CD14-positive monocyte (primary cell): ENCODE results near the gene COL2A1. TPM values are rescaled to one million over a fixed set of nuclear protein-coding genes. Genes with fewer than 3 reads are reported as not detected.

ENCODE experiments used
- DNase-seq, 3 donors: peaks; one replicate each; pipeline ENCODE4 v3.0.0-alpha.2; 2011 to 2022
- H2AFZ ChIP-seq: 2 replicates; pipeline ENCODE4 v1.6.0; 2012; ENCODE audit warnings: mild to moderate bottlenecking, low read depth, low read length, inconsistent platforms; ENCODE audit not compliant: insufficient read depth, poor library complexity, severe bottlenecking
- H3K27ac ChIP-seq, 2 donors: 1 replicate in 1 of 2; 2 replicates in 1 of 2; pipeline ENCODE4 v1.5.1; 2012 to 2013; ENCODE audit warnings: low read length in 2 of 2, control low read depth in 1 of 2, inconsistent platforms in 1 of 2, low read depth in 1 of 2, mild to moderate bottlenecking in 1 of 2
- H3K27me3 ChIP-seq, 2 donors: one replicate each; pipeline versions ENCODE4 v1.6.0 to v1.6.1; 2011 to 2013; ENCODE audit warnings: low read length in 2 of 2; ENCODE audit not compliant: control insufficient read depth in 2 of 2, insufficient read depth in 2 of 2
- H3K36me3 ChIP-seq, 2 donors: replicated peaks in 1 of 2; 1 replicate in 1 of 2; 2 replicates in 1 of 2; pipeline versions ENCODE4 v1.5.1 to v1.6.1; 2012 to 2013; ENCODE audit warnings: low read length in 2 of 2, control low read depth in 1 of 2, inconsistent platforms in 1 of 2, mild to moderate bottlenecking in 1 of 2; ENCODE audit not compliant: insufficient read depth in 2 of 2, control insufficient read depth in 1 of 2
- H3K4me1 ChIP-seq, 2 donors: 1 replicate in 1 of 2; 2 replicates in 1 of 2; pipeline versions ENCODE4 v1.5.1 to v1.6.1; 2012 to 2013; ENCODE audit warnings: low read length in 2 of 2, control low read depth in 1 of 2, inconsistent platforms in 1 of 2, mild to moderate bottlenecking in 1 of 2, moderate library complexity in 1 of 2; ENCODE audit not compliant: insufficient read depth in 2 of 2, control insufficient read depth in 1 of 2
- H3K4me2 ChIP-seq: replicated peaks from 2 replicates; pipeline ENCODE3; 2012; ENCODE audit warnings: low read length, moderate library complexity, mild to moderate bottlenecking; ENCODE audit not compliant: poor library complexity, severe bottlenecking; ENCODE audit errors: extremely low read depth
- H3K4me3 ChIP-seq, 3 experiments: fragments of 200-600 bp in 1 of 3; sonication (generic) in 1 of 3; replicated peaks in 1 of 3; 1 replicate in 2 of 3; 2 replicates in 1 of 3; pipeline ENCODE4 v1.5.1; 2011 to 2013; ENCODE audit warnings: low read length in 3 of 3, mild to moderate bottlenecking in 3 of 3, control low read depth in 2 of 3, low read depth in 2 of 3, inconsistent platforms in 1 of 3, moderate library complexity in 1 of 3
- H3K79me2 ChIP-seq: 2 replicates; pipeline ENCODE4 v1.6.0; 2012; ENCODE audit warnings: mild to moderate bottlenecking, control low read depth, inconsistent platforms, low read length, moderate library complexity; ENCODE audit not compliant: insufficient read depth
- H3K9ac ChIP-seq: 2 replicates; pipeline ENCODE4 v1.6.0; 2017; ENCODE audit warnings: low read length, mild to moderate bottlenecking; ENCODE audit not compliant: insufficient read depth, poor library complexity, severe bottlenecking
- H3K9me3 ChIP-seq, 2 donors: replicated peaks in 1 of 2; 1 replicate in 1 of 2; 2 replicates in 1 of 2; pipeline versions ENCODE4 v1.5.1 to v1.6.1; 2012 to 2013; ENCODE audit warnings: low read length in 2 of 2, control low read depth in 1 of 2; ENCODE audit not compliant: control insufficient read depth in 1 of 2, insufficient read depth in 1 of 2
- H4K20me1 ChIP-seq: 2 replicates; pipeline ENCODE4 v1.6.0; 2012; ENCODE audit warnings: mild to moderate bottlenecking, low read length, control low read depth, moderate library complexity; ENCODE audit not compliant: insufficient read depth
- H3K27ac Mint-ChIP-seq, 7 donors: one replicate each; pipeline ENCODE4 v1.8.0; 2020; ENCODE audit warnings: mild to moderate bottlenecking in 7 of 7, mixed read lengths in 7 of 7, moderate library complexity in 6 of 7, inconsistent platforms in 2 of 7
- H3K27me3 Mint-ChIP-seq, 3 donors: one replicate each; pipeline ENCODE4 v1.8.0; 2021 to 2022; ENCODE audit warnings: low read depth in 3 of 3, mild to moderate bottlenecking in 3 of 3, mixed read lengths in 3 of 3, moderate library complexity in 3 of 3, inconsistent platforms in 1 of 3
- H3K36me3 Mint-ChIP-seq, 2 donors: one replicate each; pipeline ENCODE4 v1.8.0; 2020; ENCODE audit warnings: mixed read lengths in 2 of 2, inconsistent platforms in 1 of 2, mild to moderate bottlenecking in 1 of 2
- H3K4me1 Mint-ChIP-seq: one replicate; pipeline ENCODE4 v1.8.0; 2020; ENCODE audit warnings: mild to moderate bottlenecking, mixed read lengths
- H3K4me3 Mint-ChIP-seq, 2 donors: one replicate each; pipeline ENCODE4 v1.8.0; 2020; ENCODE audit warnings: mild to moderate bottlenecking in 2 of 2, mixed read lengths in 2 of 2, moderate library complexity in 1 of 2
- H3K9me3 Mint-ChIP-seq, 7 donors: one replicate each; pipeline ENCODE4 v1.8.0; 2020 to 2022; ENCODE audit warnings: mixed read lengths in 7 of 7, mild to moderate bottlenecking in 6 of 7, moderate library complexity in 6 of 7, inconsistent platforms in 2 of 7
- WGBS: methylation state at CpG from one replicate; pipeline ENCODE4 v1.1.5; 2013; ENCODE audit warnings: missing lambda C conversion rate; ENCODE audit not compliant: insufficient coverage; 5-methylcytosine and 5-hydroxymethylcytosine counted together
- intact Hi-C, 2 donors: fragments of 100-400 bp; cut with micrococcal nuclease; formaldehyde crosslinking; loops; one replicate each; pipeline versions ENCODE4 v1.15.0 to v1.15.1; 2023
- polyA plus RNA-seq, 3 donors: library from polyadenylated mRNA; depleted of rRNA in 1 of 3; unstranded in 2 of 3; stranded (reverse) in 1 of 3; fragments of 300-500 nt in 2 of 3; fragments of >200 nt in 1 of 3; fragmentation: Illumina TruSeq in 2 of 3; gene quantifications; 1 replicate in 2 of 3; 2 replicates in 1 of 3; pipeline ENCODE4 v1.2.3, GENCODE V29; 2012 to 2021
- TF ChIP-seq, protein P1 (sequence below): fragments of 200-600 bp; IDR thresholded peaks from one replicate; pipeline ENCODE4 v1.8.0; 2022; ENCODE audit warnings: antibody characterized with exemption, mild to moderate bottlenecking

The COL2A1 gene
- polyA plus RNA-seq, 3 donors, result not detected

DNA sequence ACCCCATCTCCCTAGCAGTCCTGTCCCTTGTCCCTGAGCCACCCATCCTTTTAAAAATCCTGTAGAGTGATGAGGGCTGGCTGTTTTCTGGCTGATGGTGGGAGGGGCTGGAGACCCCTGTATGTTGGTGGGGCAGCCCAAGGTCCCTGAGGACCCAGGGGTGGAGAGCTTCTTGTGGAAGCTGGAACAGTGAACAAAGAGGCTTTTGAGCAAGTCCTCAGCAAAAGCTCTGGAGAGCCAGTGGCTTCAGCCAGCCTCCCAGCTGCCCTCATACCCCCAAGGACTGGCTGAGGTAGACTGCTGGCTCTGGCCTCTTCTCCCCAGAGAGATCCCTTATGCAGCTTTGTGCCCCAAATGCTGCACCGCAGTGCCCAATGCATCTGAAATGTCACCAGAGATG, 29.2 kb upstream of the COL2A1 start:
- TF ChIP-seq, protein P1, sequence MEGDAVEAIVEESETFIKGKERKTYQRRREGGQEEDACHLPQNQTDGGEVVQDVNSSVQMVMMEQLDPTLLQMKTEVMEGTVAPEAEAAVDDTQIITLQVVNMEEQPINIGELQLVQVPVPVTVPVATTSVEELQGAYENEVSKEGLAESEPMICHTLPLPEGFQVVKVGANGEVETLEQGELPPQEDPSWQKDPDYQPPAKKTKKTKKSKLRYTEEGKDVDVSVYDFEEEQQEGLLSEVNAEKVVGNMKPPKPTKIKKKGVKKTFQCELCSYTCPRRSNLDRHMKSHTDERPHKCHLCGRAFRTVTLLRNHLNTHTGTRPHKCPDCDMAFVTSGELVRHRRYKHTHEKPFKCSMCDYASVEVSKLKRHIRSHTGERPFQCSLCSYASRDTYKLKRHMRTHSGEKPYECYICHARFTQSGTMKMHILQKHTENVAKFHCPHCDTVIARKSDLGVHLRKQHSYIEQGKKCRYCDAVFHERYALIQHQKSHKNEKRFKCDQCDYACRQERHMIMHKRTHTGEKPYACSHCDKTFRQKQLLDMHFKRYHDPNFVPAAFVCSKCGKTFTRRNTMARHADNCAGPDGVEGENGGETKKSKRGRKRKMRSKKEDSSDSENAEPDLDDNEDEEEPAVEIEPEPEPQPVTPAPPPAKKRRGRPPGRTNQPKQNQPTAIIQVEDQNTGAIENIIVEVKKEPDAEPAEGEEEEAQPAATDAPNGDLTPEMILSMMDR, result no peak
- no peak overlapping the region for H3K27ac ChIP-seq
- Mint-ChIP-seq H3K4me1 (peaks cover 24% of the 10 kb centered on the region), H3K27me3 (peaks cover under 1 to 13% (median 2%) of the 10 kb centered on the region in 3 donors), H3K9me3 (peaks cover 0 to 1% (median 0%) of the 10 kb centered on the region in 7 donors), H3K4me3 (no peak overlapping the region), H3K27ac (no peak overlapping the region), H3K36me3 (no peaks in the 10 kb centered on the region)
- H3K27me3 ChIP-seq, result no peaks in the 10 kb centered on the region
- WGBS, result 100% methylated on average over 1 of the region's 1 CpG
- H3K4me2 ChIP-seq, result no peak overlapping the region
- peaks cover 19 to 21% of the 10 kb centered on the region in 2 donors for H3K4me1 ChIP-seq
- H3K79me2 ChIP-seq, result no peaks in the 10 kb centered on the region
- DNase-seq, result no peak
- H2AFZ ChIP-seq, result no peak overlapping the region
- intact Hi-C loops, result no loop called here
- H3K4me3 ChIP-seq, result no peak overlapping the region
- no peak overlapping the region for H3K9ac ChIP-seq
- no peaks in the 10 kb centered on the region for H3K36me3 ChIP-seq
- no peaks in the 10 kb centered on the region for H4K20me1 ChIP-seq
- H3K9me3 ChIP-seq, result no peaks in the 10 kb centered on the region

DNA sequence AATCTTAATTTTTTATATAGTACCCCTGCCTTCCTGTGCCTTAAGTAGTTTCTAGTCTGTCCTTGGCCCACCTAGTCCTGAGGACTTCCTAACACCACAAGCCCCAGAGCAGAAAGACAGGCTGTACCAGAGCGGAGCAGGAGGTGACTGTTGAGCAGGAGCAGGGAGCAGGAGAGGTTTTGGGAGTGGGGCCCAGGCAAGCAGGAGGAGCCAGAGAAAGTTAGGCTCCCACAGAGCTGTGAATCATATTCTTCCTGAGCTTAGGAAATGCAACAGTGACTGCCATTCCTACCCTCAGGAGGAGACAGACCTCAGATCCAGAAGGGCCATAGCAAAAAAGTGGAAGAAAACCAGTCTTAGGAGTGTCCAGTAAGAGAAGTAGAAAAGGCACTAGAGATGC, 28.3 kb upstream of the COL2A1 start:
- peaks cover 2 to 11% (median 3%) of the 10 kb centered on the region in 3 donors for H3K27me3 Mint-ChIP-seq
- no peaks in the 10 kb centered on the region for H3K36me3 Mint-ChIP-seq
- H3K9ac ChIP-seq, result no peak overlapping the region
- H2AFZ ChIP-seq, result no peak overlapping the region
- no peak for DNase-seq
- H3K27ac ChIP-seq, result no peak overlapping the region
- no peaks in the 10 kb centered on the region for H3K79me2 ChIP-seq
- no peak overlapping the region for H3K4me2 ChIP-seq
- TF ChIP-seq, protein P1, result no peak
- H3K9me3 ChIP-seq, result no peaks in the 10 kb centered on the region
- no peak overlapping the region for H3K4me3 ChIP-seq
- peaks cover 15% of the 10 kb centered on the region for H3K4me1 Mint-ChIP-seq
- H3K27me3 ChIP-seq, result no peaks in the 10 kb centered on the region
- WGBS, result no CpG with 5 or more reads among the region's 1 CpG
- H4K20me1 ChIP-seq, result no peaks in the 10 kb centered on the region
- H3K4me1 ChIP-seq, result peaks cover 12 to 14% of the 10 kb centered on the region in 2 donors
- intact Hi-C loops, result no loop called here
- H3K36me3 ChIP-seq, result no peaks in the 10 kb centered on the region
- H3K9me3 Mint-ChIP-seq, result peaks cover 0 to 1% (median 0%) of the 10 kb centered on the region in 7 donors
- no peak overlapping the region for H3K27ac Mint-ChIP-seq
- no peak overlapping the region for H3K4me3 Mint-ChIP-seq
